ENCODE data around the gene ELP4.

ELP4 gene

GRCh38 chr11:31825838-31826484, 316.4 kb downstream of the ELP4 start:
- Histone ChIP-seq H3K4me2 (ENCODE audit: low read depth, low read length, poor library complexity, severe bottlenecking) (no peak overlapping the region), H3K27me3 (ENCODE audit: insufficient read depth, low read length, poor library complexity, severe bottlenecking) (no peaks in the 10 kb centered on the region), H3K36me3 (ENCODE audit: insufficient read depth, low read length) (no peaks in the 10 kb centered on the region), H3K4me1 (ENCODE audit: insufficient read depth, low read length, poor library complexity, severe bottlenecking) (no peaks in the 10 kb centered on the region), H3K9me2 (replicated peaks; ENCODE audit: low read depth, low read length) (no peaks in the 10 kb centered on the region), H4K20me1 (ENCODE audit: insufficient read depth, low read length, poor library complexity, severe bottlenecking) (no peaks in the 10 kb centered on the region), H2AFZ (ENCODE audit: low read length) (no peak overlapping the region), H3K79me2 (ENCODE audit: insufficient read depth, low read length) (no peaks in the 10 kb centered on the region), H3K9ac (ENCODE audit: low read depth, low read length, poor library complexity, severe bottlenecking) (no peak overlapping the region), H3K4me3 (ENCODE audit: low read length, poor library complexity, severe bottlenecking) (no peak overlapping the region), H3F3A (ENCODE audit: low read depth) (no peaks in the 10 kb centered on the region), H3K9me3 (ENCODE audit: insufficient read depth, low read depth, low read length) (no peaks in the 10 kb centered on the region)
- TF ChIP-seq, protein P1, sequence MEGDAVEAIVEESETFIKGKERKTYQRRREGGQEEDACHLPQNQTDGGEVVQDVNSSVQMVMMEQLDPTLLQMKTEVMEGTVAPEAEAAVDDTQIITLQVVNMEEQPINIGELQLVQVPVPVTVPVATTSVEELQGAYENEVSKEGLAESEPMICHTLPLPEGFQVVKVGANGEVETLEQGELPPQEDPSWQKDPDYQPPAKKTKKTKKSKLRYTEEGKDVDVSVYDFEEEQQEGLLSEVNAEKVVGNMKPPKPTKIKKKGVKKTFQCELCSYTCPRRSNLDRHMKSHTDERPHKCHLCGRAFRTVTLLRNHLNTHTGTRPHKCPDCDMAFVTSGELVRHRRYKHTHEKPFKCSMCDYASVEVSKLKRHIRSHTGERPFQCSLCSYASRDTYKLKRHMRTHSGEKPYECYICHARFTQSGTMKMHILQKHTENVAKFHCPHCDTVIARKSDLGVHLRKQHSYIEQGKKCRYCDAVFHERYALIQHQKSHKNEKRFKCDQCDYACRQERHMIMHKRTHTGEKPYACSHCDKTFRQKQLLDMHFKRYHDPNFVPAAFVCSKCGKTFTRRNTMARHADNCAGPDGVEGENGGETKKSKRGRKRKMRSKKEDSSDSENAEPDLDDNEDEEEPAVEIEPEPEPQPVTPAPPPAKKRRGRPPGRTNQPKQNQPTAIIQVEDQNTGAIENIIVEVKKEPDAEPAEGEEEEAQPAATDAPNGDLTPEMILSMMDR (conservative IDR thresholded peaks at IDR 0.05; ENCODE audit: low read length) = no peak
- no peak for TF ChIP-seq EZH2phosphoT487 (IDR thresholded peaks at IDR 0.05; ENCODE audit: borderline replicate concordance)

GRCh38 chr11:31826536-31827438, 317.2 kb downstream of the ELP4 start:
- no peaks in the 10 kb centered on the region for H3K27me3 ChIP-seq (ENCODE audit: insufficient read depth, low read length, poor library complexity, severe bottlenecking)
- no peaks in the 10 kb centered on the region for H3K79me2 ChIP-seq (ENCODE audit: insufficient read depth, low read length)
- no peaks in the 10 kb centered on the region for H3K4me1 ChIP-seq (ENCODE audit: insufficient read depth, low read length, poor library complexity, severe bottlenecking)
- H3K4me3 ChIP-seq (ENCODE audit: low read length, poor library complexity, severe bottlenecking) = no peak overlapping the region
- no peaks in the 10 kb centered on the region for H4K20me1 ChIP-seq (ENCODE audit: insufficient read depth, low read length, poor library complexity, severe bottlenecking)
- H2AFZ ChIP-seq (ENCODE audit: low read length) = no peak overlapping the region
- no peak overlapping the region for H3K4me2 ChIP-seq (ENCODE audit: low read depth, low read length, poor library complexity, severe bottlenecking)
- H3K9me3 ChIP-seq (ENCODE audit: insufficient read depth, low read depth, low read length) = no peaks in the 10 kb centered on the region
- no peaks in the 10 kb centered on the region for H3K9me2 ChIP-seq (replicated peaks; ENCODE audit: low read depth, low read length)
- TF ChIP-seq, protein P1 (conservative IDR thresholded peaks at IDR 0.05; ENCODE audit: low read length) = no peak
- TF ChIP-seq EZH2phosphoT487 (IDR thresholded peaks at IDR 0.05; ENCODE audit: borderline replicate concordance) = no peak
- H3F3A ChIP-seq (ENCODE audit: low read depth) = no peaks in the 10 kb centered on the region
- H3K9ac ChIP-seq (ENCODE audit: low read depth, low read length, poor library complexity, severe bottlenecking) = no peak overlapping the region
- H3K36me3 ChIP-seq (ENCODE audit: insufficient read depth, low read length) = no peaks in the 10 kb centered on the region

DNA sequence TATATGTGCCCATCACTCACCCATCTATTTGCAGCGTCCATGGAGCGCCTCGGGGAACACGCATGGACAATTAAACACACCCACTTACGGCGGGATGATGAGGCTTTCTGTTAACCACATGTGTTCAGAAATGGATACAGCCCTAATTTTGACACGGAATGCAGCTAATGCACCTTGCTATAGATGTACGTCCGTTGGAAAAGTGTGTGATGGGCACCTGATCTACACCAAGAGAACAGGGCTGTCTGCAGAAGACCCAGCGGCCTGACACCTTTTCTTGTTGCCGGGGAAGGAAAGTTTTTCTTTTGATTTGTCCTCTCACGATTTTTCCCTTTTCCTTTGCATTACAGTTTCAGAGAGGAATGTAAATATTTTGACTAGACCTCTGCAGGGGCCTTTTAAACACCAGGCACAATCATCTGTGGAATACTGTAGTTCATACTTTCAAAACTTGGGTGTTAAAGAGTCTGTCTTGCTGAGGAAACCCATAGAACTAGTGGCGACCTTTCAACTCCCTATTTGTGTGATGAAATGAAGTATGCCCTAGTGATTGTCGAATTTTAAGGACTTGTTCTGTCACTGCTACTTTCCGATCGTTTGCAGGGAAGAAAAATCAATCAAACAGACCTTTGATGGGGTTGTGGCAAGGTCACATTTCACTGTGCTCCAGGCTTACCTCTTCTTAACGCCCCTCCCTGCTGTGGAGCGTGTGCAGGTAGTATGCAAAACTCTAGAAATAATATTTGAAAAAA, 318.1 kb downstream of the ELP4 start:
- Histone ChIP-seq H3K4me1 (ENCODE audit: insufficient read depth, low read length, poor library complexity, severe bottlenecking) (no peaks in the 10 kb centered on the region), H3F3A (ENCODE audit: low read depth) (no peaks in the 10 kb centered on the region), H3K9ac (ENCODE audit: low read depth, low read length, poor library complexity, severe bottlenecking) (no peak overlapping the region), H3K36me3 (ENCODE audit: insufficient read depth, low read length) (no peaks in the 10 kb centered on the region), H3K4me2 (ENCODE audit: low read depth, low read length, poor library complexity, severe bottlenecking) (no peak overlapping the region), H3K4me3 (ENCODE audit: low read length, poor library complexity, severe bottlenecking) (no peak overlapping the region), H3K79me2 (ENCODE audit: insufficient read depth, low read length) (no peaks in the 10 kb centered on the region), H3K9me3 (ENCODE audit: insufficient read depth, low read depth, low read length) (no peaks in the 10 kb centered on the region), H2AFZ (ENCODE audit: low read length) (no peak overlapping the region), H3K27me3 (ENCODE audit: insufficient read depth, low read length, poor library complexity, severe bottlenecking) (no peaks in the 10 kb centered on the region), H3K9me2 (replicated peaks; ENCODE audit: low read depth, low read length) (no peaks in the 10 kb centered on the region), H4K20me1 (ENCODE audit: insufficient read depth, low read length, poor library complexity, severe bottlenecking) (no peaks in the 10 kb centered on the region)
- TF ChIP-seq, protein P1 (conservative IDR thresholded peaks at IDR 0.05; ENCODE audit: low read length) = no peak
- TF ChIP-seq EZH2phosphoT487 (IDR thresholded peaks at IDR 0.05; ENCODE audit: borderline replicate concordance) = no peak
